ENCODE measurements around the gene COL8A1.

- TF ChIP-seq CTCF (IDR thresholded peaks at IDR 0.05; ENCODE audit: insufficient read depth, low read depth, low read length) (no peak), EZH2 (IDR thresholded peaks at IDR 0.05; ENCODE audit: insufficient read depth, low read length) (no peak)
Observed at GRCh38 chr3:99848433-99848832, 210.0 kb downstream of the COL8A1 start.
